Liver (tissue), 9 donors: ENCODE results near the gene JAKMIP2. TPM values are rescaled to one million over a fixed set of nuclear protein-coding genes. Genes with fewer than 3 reads are reported as not detected.

Source experiments
- DNase-seq: peaks from one replicate; pipeline ENCODE4 v3.0.0-alpha.2; 2017; ENCODE audit warnings: low spot score
- H3K27ac ChIP-seq, 2 donors: one replicate each; pipeline ENCODE4 v1.7.0; 2013; ENCODE audit warnings: inconsistent platforms in 2 of 2, low read length in 2 of 2, control low read depth in 1 of 2, low read depth in 1 of 2, mild to moderate bottlenecking in 1 of 2
- H3K27me3 ChIP-seq, 4 donors: one replicate each; pipeline versions ENCODE4 v1.6.1 to v1.7.0; 2013; ENCODE audit warnings: low read length in 3 of 4, inconsistent platforms in 1 of 4, mild to moderate bottlenecking in 1 of 4, moderate library complexity in 1 of 4; ENCODE audit not compliant: control insufficient read depth in 4 of 4, insufficient read depth in 4 of 4
- H3K36me3 ChIP-seq, 4 donors: one replicate each; pipeline versions ENCODE4 v1.6.1 to v1.7.0; 2013; ENCODE audit warnings: low read length in 3 of 4, mild to moderate bottlenecking in 3 of 4, low read depth in 1 of 4, moderate library complexity in 1 of 4; ENCODE audit not compliant: control insufficient read depth in 4 of 4, insufficient read depth in 3 of 4
- H3K4me1 ChIP-seq, 4 donors: one replicate each; pipeline versions ENCODE4 v1.6.1 to v1.7.0; 2013; ENCODE audit warnings: low read length in 3 of 4, mild to moderate bottlenecking in 3 of 4, moderate library complexity in 1 of 4; ENCODE audit not compliant: control insufficient read depth in 4 of 4, insufficient read depth in 4 of 4
- H3K4me3 ChIP-seq, 3 donors: one replicate each; pipeline versions ENCODE4 v1.6.1 to v1.7.0; 2013; ENCODE audit warnings: low read length in 3 of 3, control low read depth in 1 of 3, low read depth in 1 of 3, mild to moderate bottlenecking in 1 of 3
- H3K9ac ChIP-seq, 2 donors: one replicate each; pipeline ENCODE4 v1.7.0; 2013; ENCODE audit warnings: low read length in 2 of 2, mild to moderate bottlenecking in 2 of 2, moderate library complexity in 2 of 2, control low read depth in 1 of 2, low read depth in 1 of 2
- H3K9me3 ChIP-seq, 4 donors: one replicate each; pipeline versions ENCODE4 v1.6.1 to v1.7.0; 2013; ENCODE audit warnings: low read length in 3 of 4; ENCODE audit not compliant: control insufficient read depth in 4 of 4
- ATF3 ChIP-seq: IDR thresholded peaks from 2 replicates; pipeline ENCODE4 v1.6.1; 2016; ENCODE audit warnings: antibody characterized with exemption
- CTCF ChIP-seq: fragments of 150-350 bp; IDR thresholded peaks from 2 replicates; pipeline ENCODE4 v1.5.1; 2017; ENCODE audit warnings: improper control_type of control experiment, low read depth, low read length; ENCODE audit not compliant: missing input control
- EGR1 ChIP-seq, 2 donors: IDR thresholded peaks; 2 replicates each; pipeline ENCODE4 v1.6.1; 2016 to 2018; ENCODE audit warnings: antibody characterized with exemption in 2 of 2, low read depth in 2 of 2
- FOXA1 ChIP-seq: IDR thresholded peaks from 2 replicates; pipeline ENCODE4 v1.6.1; 2016; ENCODE audit warnings: antibody characterized with exemption
- FOXA2 ChIP-seq: IDR thresholded peaks from 2 replicates; pipeline ENCODE4 v1.6.1; 2016; ENCODE audit warnings: antibody characterized with exemption
- GABPA ChIP-seq, 2 donors: IDR thresholded peaks in 1 of 2; conservative IDR thresholded peaks in 1 of 2; 2 replicates each; pipeline ENCODE4 v1.6.1; 2016; ENCODE audit warnings: antibody characterized with exemption in 2 of 2, mild to moderate bottlenecking in 1 of 2, moderate library complexity in 1 of 2
- HNF4A ChIP-seq, 2 donors: conservative IDR thresholded peaks; 2 replicates each; pipeline ENCODE4 v1.6.1; 2016; ENCODE audit warnings: antibody characterized with exemption in 2 of 2, mild to moderate bottlenecking in 2 of 2
- HNF4G ChIP-seq: IDR thresholded peaks from 2 replicates; pipeline ENCODE4 v1.6.1; 2016; ENCODE audit warnings: antibody characterized with exemption
- JUND ChIP-seq, 2 donors: IDR thresholded peaks; 2 replicates each; pipeline ENCODE4 v1.6.1; 2016; ENCODE audit warnings: antibody characterized with exemption in 2 of 2
- MAX ChIP-seq: IDR thresholded peaks from 2 replicates; pipeline ENCODE4 v1.6.1; 2016; ENCODE audit warnings: antibody characterized with exemption
- NR2F2 ChIP-seq: IDR thresholded peaks from 2 replicates; pipeline ENCODE4 v1.6.1; 2016; ENCODE audit warnings: antibody characterized with exemption
- RAD21 ChIP-seq, 2 donors: IDR thresholded peaks; 2 replicates each; pipeline ENCODE4 v1.6.1; 2016; ENCODE audit warnings: antibody characterized with exemption in 2 of 2, mild to moderate bottlenecking in 2 of 2
- RXRA ChIP-seq, 2 donors: IDR thresholded peaks; 2 replicates each; pipeline ENCODE4 v1.6.1; 2017 to 2018; ENCODE audit warnings: antibody characterized with exemption in 2 of 2, mild to moderate bottlenecking in 1 of 2
- SP1 ChIP-seq: IDR thresholded peaks from 2 replicates; pipeline ENCODE4 v1.6.1; 2018; ENCODE audit warnings: antibody characterized with exemption, mild to moderate bottlenecking
- TAF1 ChIP-seq: conservative IDR thresholded peaks from 2 replicates; pipeline ENCODE4 v1.6.1; 2016; ENCODE audit warnings: antibody characterized with exemption, mild to moderate bottlenecking
- YY1 ChIP-seq: IDR thresholded peaks from 2 replicates; pipeline ENCODE4 v1.6.1; 2016; ENCODE audit warnings: antibody characterized with exemption, mild to moderate bottlenecking
- ZBTB33 ChIP-seq: IDR thresholded peaks from 2 replicates; pipeline ENCODE4 v1.6.1; 2016; ENCODE audit warnings: antibody characterized with exemption
- WGBS: extraction: QIAGEN DNeasy Blood & Tissue Kit; methylation state at CpG from one replicate; pipeline ENCODE4 v1.1.7; 2013; 5-methylcytosine and 5-hydroxymethylcytosine counted together
- polyA plus RNA-seq, 2 donors: library from polyadenylated mRNA; stranded (reverse) in 1 of 2; unstranded in 1 of 2; fragments of 200-250 nt in 1 of 2; fragments of >200 nt in 1 of 2; fragmentation: Nextera tagmentation in 1 of 2; extraction: Ambion mirVana in 1 of 2; gene quantifications; one replicate each; pipeline versions ENCODE4 v1.2.1 to v1.2.3, GENCODE V29; 2013 to 2015
- total RNA-seq, 2 donors: library from RNA; depleted of rRNA; stranded (reverse); fragments of >200 nt; gene quantifications; one replicate each; pipeline ENCODE4 v1.2.3, GENCODE V29; 2014
- donor health status: healthy.
- donor health status: healthy.
- donor health status: healthy.
- donor health status: healthy.
- donor health status: healthy.

JAKMIP2 gene
- total and polyA plus RNA-seq, 4 donors = 0.06 to 0.38 (median 0.24) TPM

GRCh38 chr5:147673791-147674190, 108.7 kb downstream of the JAKMIP2 start:
- WGBS = 84% methylated on average over 2 of the region's 2 CpGs
- no peak for TF ChIP-seq MAX
- TF ChIP-seq FOXA1 = no peak
- TF ChIP-seq NR2F2 = no peak
- TF ChIP-seq HNF4A (conservative IDR thresholded peaks at IDR 0.05) = no peak

GRCh38 chr5:147673266-147673665, 109.3 kb downstream of the JAKMIP2 start:
- TF ChIP-seq RAD21 (IDR thresholded peaks at IDR 0.05) (peak in 1 of 2 donors; percentile 17), ZBTB33 (no peak), EGR1 (IDR thresholded peaks at IDR 0.05; ENCODE audit: low read depth in 2 of 2) (no peak), RXRA (IDR thresholded peaks at IDR 0.05) (peak in 1 of 2 donors; percentile 13), HNF4A (conservative IDR thresholded peaks at IDR 0.05) (peak; percentile 40 to 45)
- WGBS = 66% methylated on average over 3 of the region's 3 CpGs
- H3K4me3 ChIP-seq = no peak overlapping the region
- peaks cover 7 to 48% (median 38%) of the 10 kb centered on the region in 4 donors for H3K4me1 ChIP-seq
- H3K27me3 ChIP-seq = no peaks in the 10 kb centered on the region
- H3K27ac ChIP-seq = no peak overlapping the region
- no peak for DNase-seq
- H3K9me3 ChIP-seq = no peaks in the 10 kb centered on the region
- H3K9ac ChIP-seq = no peak overlapping the region
- H3K36me3 ChIP-seq = no peaks in the 10 kb centered on the region

More at GRCh38 chr5:147673791-147674190, 108.7 kb downstream of the JAKMIP2 start:
- Histone ChIP-seq H3K27me3 (no peaks in the 10 kb centered on the region), H3K4me3 (no peak overlapping the region), H3K9me3 (no peaks in the 10 kb centered on the region), H3K27ac (no peak overlapping the region), H3K36me3 (no peaks in the 10 kb centered on the region), H3K9ac (no peak overlapping the region), H3K4me1 (peaks cover 5 to 42% (median 33%) of the 10 kb centered on the region in 4 donors)
- no peak for DNase-seq

GRCh38 chr5:147671365-147671764, 111.2 kb downstream of the JAKMIP2 start:
- no peaks in the 10 kb centered on the region for H3K27me3 ChIP-seq
- H3K4me1 ChIP-seq = peaks cover 7 to 65% (median 54%) of the 10 kb centered on the region in 4 donors
- DNase-seq = peak; percentile 57
- H3K9me3 ChIP-seq = no peaks in the 10 kb centered on the region
- H3K9ac ChIP-seq = peak overlapping the region in 1 of 2 donors; percentile 17
- no peaks in the 10 kb centered on the region for H3K36me3 ChIP-seq
- H3K4me3 ChIP-seq = no peak overlapping the region
- 23% methylated on average over 6 of the region's 6 CpGs for WGBS
- H3K27ac ChIP-seq = peak overlapping the region; percentile 76 to 78
- TF ChIP-seq HNF4G (peak; percentile 100), TAF1 (no peak), JUND (IDR thresholded peaks at IDR 0.05) (peak; percentile 82 to 94), YY1 (peak; percentile 91), RXRA (IDR thresholded peaks at IDR 0.05) (peak; percentile 100), EGR1 (IDR thresholded peaks at IDR 0.05; ENCODE audit: low read depth in 2 of 2) (peak in 1 of 2 donors; percentile 42), CTCF (no peak), ZBTB33 (peak; percentile 94), RAD21 (IDR thresholded peaks at IDR 0.05) (peak; percentile 62 to 75), MAX (peak; percentile 99), FOXA2 (peak; percentile 98), GABPA (IDR thresholded peaks at IDR 0.05 in 1 of 2, conservative IDR thresholded peaks at IDR 0.05 in 1 of 2) (peak in 1 of 2 donors; percentile 49), NR2F2 (peak; percentile 92), SP1 (peak; percentile 100), ATF3 (peak; percentile 86), HNF4A (conservative IDR thresholded peaks at IDR 0.05) (peak; percentile 100), FOXA1 (peak; percentile 100)
